Mesodermal cell (in vitro differentiated cells): Measurements from ENCODE around the gene PDE4B.

ENCODE experiments used
- H3K27ac ChIP-seq: 2 replicates; pipeline ENCODE4 v1.7.0; 2013; ENCODE audit warnings: mild to moderate bottlenecking, low read depth, low read length, moderate library complexity; ENCODE audit not compliant: severe bottlenecking
- H3K36me3 ChIP-seq: 2 replicates; pipeline ENCODE4 v1.7.1; 2013; ENCODE audit warnings: mild to moderate bottlenecking, low read length, moderate library complexity; ENCODE audit not compliant: control insufficient read depth, insufficient read depth
- H3K4me1 ChIP-seq: one replicate; pipeline ENCODE4 v1.7.1; 2013; ENCODE audit warnings: mild to moderate bottlenecking, low read length; ENCODE audit not compliant: insufficient read depth, control insufficient read depth, poor library complexity, severe bottlenecking
- H3K4me3 ChIP-seq: 2 replicates; pipeline ENCODE4 v1.7.0; 2013; ENCODE audit warnings: low read length, control low read depth, mild to moderate bottlenecking; ENCODE audit not compliant: insufficient read depth, poor library complexity, severe bottlenecking; ENCODE audit errors: extremely low read depth
- H3K9me3 ChIP-seq: 2 replicates; pipeline ENCODE4 v1.7.1; 2013; ENCODE audit warnings: mild to moderate bottlenecking, low read length, moderate library complexity; ENCODE audit not compliant: control insufficient read depth
- WGBS, 2 experiments: methylation state at CpG; one replicate each; pipeline ENCODE4 v1.1.5; 2013; ENCODE audit warnings: missing lambda C conversion rate in 2 of 2; ENCODE audit not compliant: insufficient coverage in 2 of 2; 5-methylcytosine and 5-hydroxymethylcytosine counted together

PDE4B gene

GRCh38 chr1:66371233-66372005, 578.7 kb downstream of the PDE4B start:
- H3K9me3 ChIP-seq, result no peaks in the 10 kb centered on the region
- H3K4me3 ChIP-seq, result no peak overlapping the region
- WGBS, 2 experiments, result 83 to 87% methylated on average over 5 to 7 of the region's 7 CpGs
- peak overlapping the region; percentile 97 for H3K27ac ChIP-seq
- peaks cover 61% of the 10 kb centered on the region for H3K36me3 ChIP-seq
- H3K4me1 ChIP-seq, result peaks cover 18% of the 10 kb centered on the region

GRCh38 chr1:66372522-66373101, 579.9 kb downstream of the PDE4B start:
- WGBS, 2 experiments, result 94 to 95% methylated on average over 6 of the region's 6 CpGs
- Histone ChIP-seq H3K9me3 (no peaks in the 10 kb centered on the region), H3K36me3 (peaks cover 52% of the 10 kb centered on the region), H3K4me1 (peaks cover 18% of the 10 kb centered on the region), H3K27ac (peak overlapping the region; percentile 97), H3K4me3 (no peak overlapping the region)

DNA sequence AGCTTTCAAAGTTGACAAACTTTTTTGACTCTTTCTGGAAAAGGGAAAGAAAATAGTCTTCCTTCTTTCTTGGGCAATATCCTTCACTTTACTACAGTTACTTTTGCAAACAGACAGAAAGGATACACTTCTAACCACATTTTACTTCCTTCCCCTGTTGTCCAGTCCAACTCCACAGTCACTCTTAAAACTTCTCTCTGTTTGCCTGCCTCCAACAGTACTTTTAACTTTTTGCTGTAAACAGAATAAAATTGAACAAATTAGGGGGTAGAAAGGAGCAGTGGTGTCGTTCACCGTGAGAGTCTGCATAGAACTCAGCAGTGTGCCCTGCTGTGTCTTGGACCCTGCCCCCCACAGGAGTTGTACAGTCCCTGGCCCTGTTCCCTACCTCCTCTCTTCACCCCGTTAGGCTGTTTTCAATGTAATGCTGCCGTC, 580.5 kb downstream of the PDE4B start:
- Histone ChIP-seq H3K4me3 (no peak overlapping the region), H3K4me1 (peaks cover 18% of the 10 kb centered on the region), H3K36me3 (peaks cover 48% of the 10 kb centered on the region), H3K9me3 (no peaks in the 10 kb centered on the region), H3K27ac (no peak overlapping the region)
- 77 to 96% methylated on average over 2 to 3 of the region's 4 CpGs for WGBS, 2 experiments

GRCh38 chr1:66374148-66374547, 581.5 kb downstream of the PDE4B start:
- no peak overlapping the region for H3K27ac ChIP-seq
- H3K9me3 ChIP-seq, result no peaks in the 10 kb centered on the region
- H3K36me3 ChIP-seq, result peaks cover 39% of the 10 kb centered on the region
- H3K4me3 ChIP-seq, result no peak overlapping the region
- 100% methylated on average over 1 of the region's 2 CpGs; no CpG with 5 or more reads in 1 of the 2 experiments for WGBS, 2 experiments
- H3K4me1 ChIP-seq, result peaks cover 18% of the 10 kb centered on the region

- no peaks in the 10 kb centered on the region for H3K9me3 ChIP-seq
- no peak overlapping the region for H3K27ac ChIP-seq
- 100% methylated on average over 1 of the region's 2 CpGs; no CpG with 5 or more reads in 1 of the 2 experiments for WGBS, 2 experiments
- peaks cover 18% of the 10 kb centered on the region for H3K4me1 ChIP-seq
- H3K4me3 ChIP-seq, result no peak overlapping the region
- peaks cover 35% of the 10 kb centered on the region for H3K36me3 ChIP-seq
Observed at GRCh38 chr1:66374561-66375111, 581.9 kb downstream of the PDE4B start.

DNA sequence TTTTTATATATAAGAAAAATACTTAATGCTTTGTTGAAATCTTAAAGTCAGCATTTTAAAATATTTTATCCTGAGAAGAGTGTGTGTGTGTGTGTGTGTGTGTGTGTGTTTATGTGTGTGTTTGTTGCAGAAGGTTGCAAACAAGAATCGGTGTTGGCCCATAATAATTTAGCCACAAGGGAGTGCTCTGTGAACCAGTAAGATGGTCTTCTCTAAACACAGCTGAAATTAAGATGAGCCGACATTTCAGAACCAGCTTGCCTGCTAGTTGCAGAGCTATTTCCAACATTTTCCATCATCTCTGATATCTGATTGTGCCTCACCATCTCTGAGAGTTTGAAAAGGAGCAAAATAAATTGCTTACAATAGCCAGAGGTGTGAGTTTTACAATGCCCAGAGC, 582.4 kb downstream of the PDE4B start:
- Histone ChIP-seq H3K27ac (no peak overlapping the region), H3K9me3 (no peaks in the 10 kb centered on the region), H3K4me1 (peaks cover 18% of the 10 kb centered on the region), H3K4me3 (no peak overlapping the region), H3K36me3 (peaks cover 32% of the 10 kb centered on the region)
- WGBS, 2 experiments, result 85 to 90% methylated on average over 2 of the region's 2 CpGs

DNA sequence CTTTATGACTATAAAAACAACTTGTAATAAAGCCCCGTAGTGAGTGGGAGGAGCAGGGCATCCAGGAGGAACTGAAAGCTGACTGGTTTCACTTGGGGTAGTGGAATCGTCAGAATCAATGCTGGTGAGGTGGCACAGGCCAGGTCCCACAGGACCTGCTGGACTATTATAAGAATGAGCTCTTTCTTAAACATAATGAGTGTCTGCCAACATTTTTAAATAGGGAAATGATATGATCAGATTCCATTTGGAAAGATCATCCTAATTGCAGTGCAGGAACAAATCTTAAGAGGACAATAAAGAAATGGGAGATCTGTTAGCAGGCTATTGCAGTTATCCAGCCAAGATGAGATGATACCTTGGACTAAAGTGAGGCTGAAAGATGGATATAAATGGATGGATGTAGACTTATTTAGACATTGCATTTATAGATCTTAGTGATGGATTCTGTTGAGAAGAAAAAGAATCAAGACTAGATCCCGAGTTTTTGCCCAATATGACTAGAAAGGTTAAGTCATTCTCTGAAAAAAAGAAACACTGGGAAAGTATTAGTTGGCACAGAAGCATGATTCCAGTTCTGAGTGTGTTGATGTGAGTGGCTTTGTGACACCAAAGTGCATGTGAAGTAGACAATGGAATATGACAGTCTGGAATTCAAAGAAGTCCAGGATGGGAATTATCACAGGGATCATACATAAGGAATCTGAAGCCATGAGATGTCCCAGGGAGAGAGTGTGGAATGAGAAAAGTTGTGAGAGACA, 587.9 kb downstream of the PDE4B start:
- no peaks in the 10 kb centered on the region for H3K36me3 ChIP-seq
- H3K4me1 ChIP-seq, result no peaks in the 10 kb centered on the region
- peaks cover 9% of the 10 kb centered on the region for H3K9me3 ChIP-seq
- no peak overlapping the region for H3K27ac ChIP-seq
- 91 to 95% methylated on average over 2 of the region's 3 CpGs for WGBS, 2 experiments
- no peak overlapping the region for H3K4me3 ChIP-seq

DNA sequence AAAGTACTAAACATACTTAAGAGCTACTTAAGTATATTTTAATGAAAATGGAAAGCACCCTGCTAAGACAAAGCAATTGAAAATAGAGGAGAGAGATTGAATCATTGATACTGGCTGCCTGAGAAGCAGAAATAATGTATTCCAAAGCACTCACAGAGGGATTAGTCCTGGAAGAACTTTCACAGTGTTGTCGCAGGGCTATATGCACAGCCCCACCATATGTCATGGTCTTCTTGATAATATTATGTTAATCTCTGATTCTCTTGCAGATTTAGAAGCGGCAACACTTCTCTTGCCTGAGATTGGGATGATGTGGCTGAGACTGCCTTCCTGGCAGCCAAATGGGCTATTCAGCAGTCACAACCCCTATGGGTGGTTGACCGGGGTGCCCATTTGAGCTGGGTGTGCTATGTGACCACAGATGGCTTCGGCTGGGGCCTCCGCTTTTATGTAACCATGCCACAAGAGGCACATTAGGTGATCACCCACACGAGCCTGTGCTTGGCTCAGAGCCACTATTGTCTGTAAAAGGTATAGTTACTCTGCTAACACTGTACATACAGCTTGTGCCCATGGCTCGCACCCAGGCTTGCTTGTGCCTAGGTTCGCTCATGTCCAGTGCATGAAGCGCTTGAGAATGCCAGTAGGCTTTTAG, 589.1 kb downstream of the PDE4B start:
- H3K36me3 ChIP-seq, result no peaks in the 10 kb centered on the region
- no peaks in the 10 kb centered on the region for H3K4me1 ChIP-seq
- H3K27ac ChIP-seq, result no peak overlapping the region
- 90% methylated on average over 7 to 9 of the region's 9 CpGs for whole genome bisulfite sequencing, 2 experiments
- H3K4me3 ChIP-seq, result no peak overlapping the region
- peaks cover 16% of the 10 kb centered on the region for H3K9me3 ChIP-seq

DNA sequence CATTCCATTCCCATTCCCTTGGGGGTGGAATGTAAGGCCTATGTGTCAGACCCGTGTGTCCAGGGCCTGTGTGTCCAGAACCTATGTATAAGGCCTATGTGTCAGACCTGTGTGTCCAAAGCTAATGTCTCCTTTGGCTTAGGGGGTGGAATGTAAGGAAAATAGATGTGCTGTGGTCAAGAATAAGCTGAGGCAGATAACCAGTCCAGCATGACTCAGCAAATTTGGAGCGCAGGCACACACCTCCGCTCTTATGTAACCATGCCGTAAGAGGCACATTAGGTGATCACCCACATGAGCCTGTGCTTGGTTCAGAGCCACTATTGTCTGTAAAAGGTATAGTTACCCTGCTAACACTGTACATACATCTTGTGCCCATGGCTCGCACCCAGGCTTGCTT, 590.5 kb downstream of the PDE4B start:
- 100% methylated on average over 3 to 5 of the region's 5 CpGs for WGBS, 2 experiments
- Histone ChIP-seq H3K4me3 (no peak overlapping the region), H3K27ac (no peak overlapping the region), H3K4me1 (no peaks in the 10 kb centered on the region), H3K36me3 (no peaks in the 10 kb centered on the region), H3K9me3 (peaks cover 19% of the 10 kb centered on the region)

DNA sequence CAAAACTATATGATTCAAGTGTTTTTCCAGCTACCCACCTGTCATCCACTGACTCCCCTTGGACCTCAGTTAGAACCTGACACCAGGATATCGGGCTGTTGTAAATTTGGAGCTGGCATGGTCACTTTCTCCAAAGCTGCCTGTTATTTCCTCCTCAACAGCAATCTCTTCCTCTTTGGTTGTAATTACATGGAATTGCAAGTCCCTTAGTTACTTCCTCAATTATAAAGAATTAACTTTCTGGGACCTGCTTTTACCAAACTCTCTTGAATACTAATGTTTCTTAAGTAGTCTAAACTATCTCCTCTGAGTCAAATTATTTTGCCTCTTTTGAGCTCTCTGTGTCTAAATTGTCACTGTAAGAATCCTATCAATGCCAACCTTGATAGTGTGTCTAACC, 590.9 kb downstream of the PDE4B start:
- no CpG with 5 or more reads among the region's 1 CpG for WGBS, 2 experiments
- no peaks in the 10 kb centered on the region for H3K36me3 ChIP-seq
- no peaks in the 10 kb centered on the region for H3K4me1 ChIP-seq
- H3K4me3 ChIP-seq, result no peak overlapping the region
- peaks cover 19% of the 10 kb centered on the region for H3K9me3 ChIP-seq
- H3K27ac ChIP-seq, result no peak overlapping the region
